ENCODE data around the gene GALNT8.

The GALNT8 gene

GRCh38 chr12:4802841-4803240 is 82.6 kb downstream of the GALNT8 start:
- no peak for DNase-seq

DNA sequence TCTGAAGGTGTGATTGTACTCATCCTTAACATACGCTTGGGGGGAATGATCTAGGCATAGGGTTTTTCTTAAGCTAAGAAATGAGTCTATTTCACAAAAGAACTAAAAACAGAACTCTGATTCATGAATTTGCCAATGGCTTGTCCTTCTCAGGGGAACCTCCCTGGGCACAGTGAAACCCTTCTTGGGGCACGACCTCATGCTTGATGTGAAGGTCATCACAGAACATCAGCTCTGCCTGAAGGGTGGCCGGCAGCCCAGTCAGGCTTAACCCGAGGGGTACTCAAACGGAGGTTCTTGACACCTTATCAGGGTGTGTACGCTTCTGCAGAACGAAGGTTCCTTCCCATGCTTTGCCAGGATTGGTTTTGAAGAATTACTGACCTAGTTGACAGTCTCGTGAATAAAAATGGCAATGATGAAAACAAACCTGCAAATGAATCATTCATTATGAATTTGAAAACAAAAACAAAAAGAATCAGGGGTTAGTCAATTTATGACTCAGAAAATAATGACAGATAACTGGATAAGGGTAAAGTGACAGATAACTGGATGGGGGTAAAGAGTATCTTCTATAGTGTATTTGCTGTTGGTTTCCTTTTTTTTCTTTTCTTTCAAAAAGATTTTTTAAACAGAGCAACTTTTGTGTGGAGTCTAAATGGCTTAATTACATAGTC is 86.4 kb downstream of the GALNT8 start:
- no peak for DNase-seq

- DNase-seq, result no peak
Observed at GRCh38 chr12:4807116-4807783, 87.0 kb downstream of the GALNT8 start.

GRCh38 chr12:4807813-4808212 is 87.6 kb downstream of the GALNT8 start:
- no peak for DNase-seq

DNA sequence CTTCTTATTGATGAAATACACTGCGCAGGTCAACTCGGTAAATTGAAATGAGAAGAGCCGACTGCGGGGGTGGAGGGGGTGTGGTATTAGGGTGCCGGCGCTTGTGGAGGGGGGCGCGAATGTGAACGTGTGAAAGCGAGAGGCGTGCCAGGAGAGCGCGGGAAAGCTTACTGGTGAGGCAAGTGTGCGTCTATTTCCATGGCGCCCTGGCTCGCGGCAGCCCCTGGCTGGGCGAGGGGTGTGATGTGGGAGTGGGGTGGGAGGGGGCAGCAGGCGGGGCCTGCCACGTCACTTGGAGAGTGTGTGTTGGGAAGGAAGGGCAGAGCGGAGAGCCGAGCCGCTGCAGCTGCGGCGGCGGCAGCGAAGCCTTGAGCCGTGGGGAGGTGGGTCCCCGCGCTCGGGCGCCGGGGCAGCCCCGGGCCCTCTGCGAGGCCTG is 88.8 kb downstream of the GALNT8 start:
- DNase-seq, result no peak

- no peak for DNase-seq
Observed at GRCh38 chr12:4809449-4810218, 89.4 kb downstream of the GALNT8 start.

GRCh38 chr12:4810219-4810671 is 90.0 kb downstream of the GALNT8 start:
- DNase-seq, result no peak

DNA sequence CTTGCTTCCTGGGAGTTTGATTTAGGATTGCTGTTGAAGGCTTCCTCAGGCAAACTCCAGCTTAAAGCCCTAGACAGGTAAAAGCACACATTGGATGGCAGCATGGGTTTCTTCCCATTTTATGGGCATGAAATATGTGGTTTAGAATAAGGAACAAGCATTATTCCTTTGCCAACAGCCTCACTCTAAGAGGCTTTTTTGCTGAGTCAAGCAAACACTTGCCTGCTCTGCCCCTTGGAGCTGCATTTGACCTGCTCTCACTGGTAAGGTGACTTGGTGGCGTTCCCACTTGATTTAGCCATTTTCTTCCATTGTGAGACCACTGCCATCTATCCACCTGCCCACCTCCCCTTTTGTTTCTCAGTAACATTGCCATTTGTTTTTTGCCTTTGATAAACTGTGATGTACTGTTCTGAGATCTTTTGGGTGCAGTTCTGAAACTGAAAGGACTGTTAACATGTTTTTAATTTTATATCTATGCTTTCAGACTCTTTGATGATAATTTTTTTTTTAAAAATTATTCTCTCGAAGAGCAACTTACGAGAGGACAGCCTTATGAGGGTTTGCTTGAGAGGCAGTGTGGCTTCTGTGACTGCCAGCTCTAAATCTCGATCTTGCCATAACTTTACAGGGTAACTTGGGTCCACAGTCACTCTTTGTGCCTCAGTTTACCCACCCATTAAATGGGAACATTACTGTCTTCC is 92.6 kb downstream of the GALNT8 start:
- no peak for DNase-seq

- DNase-seq, result no peak
Observed at GRCh38 chr12:4813741-4814140, 93.5 kb downstream of the GALNT8 start.

GRCh38 chr12:4814485-4814884 is 94.3 kb downstream of the GALNT8 start:
- no peak for DNase-seq

DNA sequence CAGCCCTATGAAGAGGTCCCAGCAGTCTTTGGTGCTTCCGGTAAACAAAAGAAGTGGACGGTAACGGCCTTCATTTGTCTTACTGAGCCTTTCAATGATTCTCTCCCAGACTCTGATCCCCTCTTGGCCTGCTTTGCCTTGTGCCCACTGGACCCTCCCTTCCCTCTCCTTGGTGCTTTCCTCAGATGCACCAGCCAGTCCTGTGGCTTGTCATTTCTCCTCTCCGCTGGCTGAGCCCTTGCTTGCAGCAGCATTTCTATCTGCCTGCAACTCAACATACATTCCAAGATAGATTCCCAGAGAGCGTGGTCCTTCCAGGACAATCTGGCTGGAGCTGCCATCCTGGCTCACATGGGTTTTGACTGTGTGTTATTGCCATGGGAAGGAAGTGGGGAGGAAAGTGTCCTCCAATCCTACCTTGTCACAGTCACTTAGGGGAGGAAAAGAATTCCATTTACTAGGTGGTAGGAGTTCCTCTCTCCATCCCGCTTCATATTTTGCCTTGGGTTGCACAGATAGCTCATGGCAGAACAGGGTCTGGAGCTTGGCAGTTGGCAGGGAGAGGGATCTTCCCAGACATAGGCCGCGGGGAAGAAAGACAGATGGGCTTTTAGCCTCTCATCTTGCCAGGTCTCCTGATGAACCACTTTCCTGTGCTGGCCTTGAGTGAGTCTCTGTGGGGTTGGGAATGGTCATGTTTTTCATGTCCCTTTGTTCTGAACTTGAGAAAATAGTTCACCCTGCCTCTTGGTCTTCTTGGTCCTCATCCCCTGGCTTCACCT is 96.7 kb downstream of the GALNT8 start:
- no peak for DNase-seq

GRCh38 chr12:4817880-4818279 is 97.7 kb downstream of the GALNT8 start:
- DNase-seq, result no peak

GRCh38 chr12:4819654-4820053 is 99.5 kb downstream of the GALNT8 start:
- no peak for DNase-seq

GRCh38 chr12:4820971-4821370 is 100.8 kb downstream of the GALNT8 start:
- no peak for DNase-seq
